Muscle of leg (tissue), 11 donors: Measurements from ENCODE around the gene IDH1. TPM values are rescaled to one million over a fixed set of nuclear protein-coding genes. Genes with fewer than 3 reads are reported as not detected.
"Not testable (repeated sequence)": the region's sequence is repeated elsewhere in the genome, so short reads cannot be mapped to it uniquely, and the experiment has no call there.

Source experiments
- DNase-seq: peaks from one replicate; pipeline ENCODE4 v3.0.0; 2013
- H3K27ac ChIP-seq: one replicate; pipeline ENCODE4 v1.5.1; 2013; ENCODE audit warnings: mild to moderate bottlenecking, low read length, control low read depth
- H3K27me3 ChIP-seq: one replicate; pipeline ENCODE4 v1.6.1; 2013; ENCODE audit warnings: low read length; ENCODE audit not compliant: control insufficient read depth, insufficient read depth
- H3K36me3 ChIP-seq: one replicate; pipeline ENCODE4 v1.6.1; 2013; ENCODE audit warnings: low read length; ENCODE audit not compliant: control insufficient read depth, insufficient read depth
- H3K4me1 ChIP-seq: one replicate; pipeline ENCODE4 v1.6.1; 2013; ENCODE audit warnings: low read length; ENCODE audit not compliant: control insufficient read depth, insufficient read depth
- H3K4me3 ChIP-seq: one replicate; pipeline ENCODE4 v1.5.1; 2013; ENCODE audit warnings: low read length, control low read depth
- H3K9me3 ChIP-seq: replicated peaks from 2 replicates; pipeline ENCODE4 v1.6.1; 2013; ENCODE audit warnings: low read depth, low read length; ENCODE audit not compliant: control insufficient read depth
- WGBS: methylation state at CpG from one replicate; pipeline ENCODE4 v1.1.5; 2013; ENCODE audit warnings: missing lambda C conversion rate; ENCODE audit not compliant: insufficient coverage; 5-methylcytosine and 5-hydroxymethylcytosine counted together
- polyA plus RNA-seq, 8 donors: library from polyadenylated mRNA; unstranded; fragments of 120-200 nt; gene quantifications; one replicate each; pipeline versions ENCODE4 v1.2.1 to v1.2.3, GENCODE V29; 2013; ENCODE audit warnings: inconsistent platforms in 1 of 8, low replicate concordance in 1 of 8; ENCODE audit not compliant: insufficient read length in 8 of 8, insufficient read depth in 1 of 8
- total RNA-seq: library from RNA; stranded (reverse); fragments of 120-200 nt; gene quantifications from one replicate; pipeline ENCODE4 v1.2.4, GENCODE V29; 2013

IDH1 gene
- total and polyA plus RNA-seq, 9 donors, result 33.3 to 43.7 (median 36.4) TPM

- H3K27me3 ChIP-seq, result no peaks in the 10 kb centered on the region
- DNase-seq, result peak; percentile 100
- under 1% methylated on average over 48 of the region's 50 CpGs for WGBS
- H3K4me1 ChIP-seq, result peaks cover 13% of the 10 kb centered on the region
- peak within 1 kb of the TSS; percentile 97 for H3K27ac ChIP-seq
- H3K4me3 ChIP-seq, result peak within 1 kb of the TSS; percentile 95
- peaks cover 2% of the 10 kb centered on the region for H3K9me3 ChIP-seq
- peaks cover 6% of the 10 kb centered on the region for H3K36me3 ChIP-seq
Observed at GRCh38 chr2:208265801-208266552, 11.1 kb upstream of the IDH1 start, which contains the start of gene PIKFYVE. Gene PIKFYVE (plus strand): TSS chr2:208266255. CDS start chr2:208271520, 5,265 bp downstream.

DNA sequence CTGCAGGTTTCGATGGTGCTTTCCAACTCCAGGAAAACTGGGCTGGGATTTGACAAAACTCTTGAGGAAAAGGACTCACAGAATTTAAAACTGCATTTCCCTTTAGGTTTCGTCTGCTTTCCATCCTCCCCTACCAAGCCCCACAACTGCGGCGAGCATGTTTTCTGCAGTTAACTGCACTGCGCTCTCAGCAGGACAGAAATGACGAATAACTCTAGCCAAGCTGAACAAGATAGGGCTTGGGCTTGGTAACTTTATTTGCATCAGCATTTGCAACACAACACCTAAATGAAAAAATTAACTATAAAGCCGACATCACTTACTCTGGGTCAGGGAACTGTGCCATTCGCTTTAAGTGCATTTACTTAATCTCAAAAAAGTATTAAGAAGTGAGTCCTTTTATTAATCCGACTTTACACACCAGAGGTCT is 10.5 kb upstream of the IDH1 start:
- DNase-seq, result peak; percentile 66
- peak overlapping the region; percentile 95 for H3K4me3 ChIP-seq
- peaks cover 13% of the 10 kb centered on the region for H3K4me1 ChIP-seq
- H3K9me3 ChIP-seq, result peaks cover 2% of the 10 kb centered on the region
- no peaks in the 10 kb centered on the region for H3K27me3 ChIP-seq
- WGBS, result 0% methylated on average over 5 of the region's 9 CpGs
- H3K36me3 ChIP-seq, result peaks cover 6% of the 10 kb centered on the region
- peak overlapping the region; percentile 97 for H3K27ac ChIP-seq

GRCh38 chr2:208256849-208257813 is 2.3 kb upstream of the IDH1 start:
- 20% methylated on average over 1 of the region's 12 CpGs for WGBS
- not testable (repeated sequence) for DNase-seq

DNA sequence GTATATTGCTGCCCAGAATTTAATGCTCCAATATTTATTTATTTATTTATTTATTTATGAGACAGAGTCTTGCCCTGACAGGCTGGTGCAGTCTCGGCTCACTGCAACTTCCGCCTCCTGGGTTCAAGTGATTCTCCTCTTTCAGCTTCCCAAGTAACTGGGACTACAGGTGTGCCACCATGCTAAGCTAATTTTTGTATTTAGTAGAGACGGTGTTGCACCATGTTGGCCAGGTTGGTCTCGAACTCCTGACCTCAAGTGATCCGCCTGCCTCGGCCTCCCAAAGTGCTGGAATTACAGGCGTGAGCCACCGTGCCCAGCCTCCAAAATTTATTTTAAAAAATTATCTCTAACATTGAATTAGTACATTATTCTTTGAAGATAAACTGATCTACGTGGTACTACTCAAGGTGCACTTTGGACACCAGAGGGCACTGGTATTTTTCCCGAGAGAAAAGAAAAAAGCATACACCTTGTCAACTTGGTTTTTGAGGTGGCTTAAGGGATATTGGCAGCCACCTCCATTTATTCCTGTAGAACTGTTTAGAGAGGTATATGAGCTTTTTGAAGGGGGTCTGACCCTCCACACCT is 1.4 kb upstream of the IDH1 start:
- no peak overlapping the region for H3K27ac ChIP-seq
- peaks cover 8% of the 10 kb centered on the region for H3K36me3 ChIP-seq
- peaks cover 9% of the 10 kb centered on the region for H3K4me1 ChIP-seq
- no peak overlapping the region for H3K4me3 ChIP-seq
- 100% methylated on average over 1 of the region's 10 CpGs for WGBS
- no peaks in the 10 kb centered on the region for H3K9me3 ChIP-seq
- H3K27me3 ChIP-seq, result no peaks in the 10 kb centered on the region
- DNase-seq, result no peak

More at GRCh38 chr2:208256849-208257813, 2.3 kb upstream of the IDH1 start:
- not testable (repeated sequence) for H3K36me3 ChIP-seq, H3K4me1 ChIP-seq, H3K27ac ChIP-seq, H3K4me3 ChIP-seq, H3K9me3 ChIP-seq, H3K27me3 ChIP-seq

DNA sequence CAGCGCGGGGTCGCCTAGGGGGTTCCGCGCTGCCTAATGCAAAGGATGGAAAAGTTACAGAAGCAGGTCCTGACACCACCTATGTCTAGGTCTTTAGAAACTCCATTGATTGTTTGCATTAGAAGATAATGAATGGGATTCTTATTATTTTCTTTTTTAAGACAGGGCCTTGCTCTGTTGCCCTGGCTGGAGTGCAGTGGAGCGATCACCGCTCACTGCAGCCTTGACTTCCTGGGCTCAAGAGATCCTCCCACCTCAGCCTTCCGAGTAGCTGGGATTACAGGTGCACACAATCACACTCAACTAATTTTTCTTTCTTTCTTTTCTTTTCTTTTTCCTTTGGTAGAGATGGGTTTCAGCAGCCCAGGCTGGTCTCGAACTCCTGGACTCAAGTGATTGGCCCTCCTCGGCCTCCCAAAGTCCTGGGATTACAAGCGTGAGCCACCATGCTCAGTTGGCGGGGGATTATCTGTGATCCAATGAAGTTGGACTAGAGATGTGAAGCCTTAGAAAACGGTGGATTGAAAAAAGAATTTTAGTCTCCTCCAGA is 761 bp upstream of the IDH1 start:
- Histone ChIP-seq H3K9me3 (no peaks in the 10 kb centered on the region), H3K4me1 (peaks cover 9% of the 10 kb centered on the region), H3K36me3 (peaks cover 12% of the 10 kb centered on the region), H3K27me3 (no peaks in the 10 kb centered on the region), H3K27ac (peak overlapping the region; percentile 90), H3K4me3 (peak overlapping the region; percentile 81)
- 17% methylated on average over 7 of the region's 13 CpGs for WGBS
- no peak for DNase-seq

DNA sequence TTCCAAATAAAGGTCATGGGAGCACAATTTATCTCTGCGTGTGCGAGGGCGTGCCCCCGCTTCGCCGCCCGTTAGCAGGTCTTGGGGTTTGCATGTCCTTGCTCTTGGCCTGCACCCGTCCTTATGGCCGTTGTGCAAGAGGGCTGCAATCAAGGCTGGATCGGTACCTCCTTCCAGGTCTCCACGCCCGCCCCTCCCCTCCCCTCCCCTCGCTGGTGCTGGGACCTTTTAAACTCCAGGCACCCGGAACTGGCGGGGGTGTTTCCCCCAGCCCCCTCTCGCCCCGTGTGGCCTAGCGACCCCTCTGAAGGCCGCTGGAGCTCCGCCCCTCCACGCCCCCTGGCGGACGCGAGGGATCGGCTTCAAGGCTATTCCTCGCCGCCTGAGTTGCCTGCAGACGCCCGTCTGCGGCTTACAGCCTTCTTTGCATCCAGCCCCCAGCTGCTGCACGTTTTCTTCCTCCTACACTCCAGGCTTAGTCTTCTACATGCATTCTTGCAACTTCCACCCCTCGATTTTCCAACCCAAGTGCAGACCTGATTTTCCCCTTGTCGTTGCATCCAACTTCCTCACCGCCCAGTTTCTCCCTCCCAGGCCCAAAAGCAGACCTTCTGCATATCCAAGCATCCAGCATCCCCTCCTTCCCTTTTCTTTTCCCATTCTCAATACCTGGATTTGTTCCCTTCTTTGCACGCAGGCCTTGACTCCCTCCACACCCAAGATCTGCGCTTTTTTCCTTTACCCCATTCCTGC is 577 bp downstream of the IDH1 start:
- peak overlapping the region; percentile 90 for H3K27ac ChIP-seq
- no peaks in the 10 kb centered on the region for H3K27me3 ChIP-seq
- peak; percentile 89 for DNase-seq
- no peaks in the 10 kb centered on the region for H3K9me3 ChIP-seq
- under 1% methylated on average over 36 of the region's 36 CpGs for WGBS
- peak overlapping the region; percentile 81 for H3K4me3 ChIP-seq
- peaks cover 9% of the 10 kb centered on the region for H3K4me1 ChIP-seq
- peaks cover 15% of the 10 kb centered on the region for H3K36me3 ChIP-seq

- peaks cover 20% of the 10 kb centered on the region for H3K36me3 ChIP-seq
- peaks cover 9% of the 10 kb centered on the region for H3K4me1 ChIP-seq
- H3K27ac ChIP-seq, result peak overlapping the region; percentile 39
- peak; percentile 30 for DNase-seq
- no peaks in the 10 kb centered on the region for H3K9me3 ChIP-seq
- 0% methylated on average over 3 of the region's 7 CpGs for WGBS
- H3K4me3 ChIP-seq, result peak overlapping the region; percentile 81
- no peaks in the 10 kb centered on the region for H3K27me3 ChIP-seq
Observed at GRCh38 chr2:208253600-208254117, 1.2 kb downstream of the IDH1 start.

DNA sequence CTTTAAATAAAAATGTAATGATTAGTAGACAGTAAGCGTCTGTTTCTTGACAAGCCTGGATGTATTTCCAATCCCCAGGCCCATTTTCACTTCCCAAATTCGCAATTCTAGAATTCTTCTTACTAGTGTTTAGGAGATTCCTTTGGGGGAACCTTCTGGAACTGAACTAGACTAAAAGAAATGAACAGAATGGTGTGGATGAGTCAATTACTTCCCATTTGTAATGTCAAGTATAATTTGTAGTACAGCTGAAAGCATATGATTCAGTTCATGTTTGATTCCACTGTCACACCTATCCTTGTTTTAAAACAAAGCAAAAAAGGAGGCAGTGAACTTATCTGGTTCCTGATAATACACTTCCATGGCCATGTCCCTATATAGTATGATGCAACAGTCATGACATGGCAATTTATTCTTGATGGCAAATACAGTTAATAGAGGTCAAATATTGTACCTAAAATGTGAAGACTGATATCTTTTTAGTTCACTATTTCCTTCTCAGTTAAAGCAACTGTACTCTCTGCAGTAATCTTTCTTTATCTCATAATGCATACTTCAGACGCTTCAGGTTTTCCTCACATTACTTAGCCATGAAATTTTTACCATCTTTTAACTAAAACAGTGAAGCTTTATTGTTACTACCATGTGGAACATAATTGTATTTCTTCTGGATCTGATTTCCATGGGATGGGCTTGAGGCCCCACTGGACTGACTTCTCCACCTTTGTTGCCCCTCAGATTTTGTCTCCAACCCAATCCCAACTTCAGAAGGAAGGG is 2.0 kb downstream of the IDH1 start:
- Histone ChIP-seq H3K9me3 (no peaks in the 10 kb centered on the region), H3K27ac (no peak overlapping the region), H3K4me1 (peaks cover 9% of the 10 kb centered on the region), H3K27me3 (no peaks in the 10 kb centered on the region), H3K4me3 (no peak overlapping the region), H3K36me3 (peaks cover 25% of the 10 kb centered on the region)
- WGBS, result no CpG with 5 or more reads among the region's 3 CpGs
- DNase-seq, result no peak
